ENCODE results near the gene FBN1.

GRCh38 chr15:48393645-48394506, 251.6 kb downstream of the FBN1 start:
- TF ChIP-seq POLR2A (IDR thresholded peaks at IDR 0.05) (no peak), CTCF (IDR thresholded peaks at IDR 0.05) (no peak), EP300 (IDR thresholded peaks at IDR 0.05) (no peak)
